Fibroblast of skin of scalp (primary cell): ENCODE measurements around the gene IGSF3. TPM values are rescaled to one million over a fixed set of nuclear protein-coding genes. Genes with fewer than 3 reads are reported as not detected.

Source experiments
- DNase-seq: peaks from one replicate; pipeline ENCODE4 v3.0.0-alpha.2; 2013
- polyA plus RNA-seq, 2 experiments: library from polyadenylated mRNA; unstranded; fragments of 120-200 nt; gene quantifications; one replicate each; pipeline ENCODE4 v1.2.1, GENCODE V29; 2013; ENCODE audit not compliant: insufficient read length in 2 of 2

The IGSF3 gene
- polyA plus RNA-seq (2013, experiment 1 of 2; ENCODE audit: insufficient read length), result 6.6 TPM
- polyA plus RNA-seq (2013, experiment 2 of 2; ENCODE audit: insufficient read length), result 7.3 TPM

DNA sequence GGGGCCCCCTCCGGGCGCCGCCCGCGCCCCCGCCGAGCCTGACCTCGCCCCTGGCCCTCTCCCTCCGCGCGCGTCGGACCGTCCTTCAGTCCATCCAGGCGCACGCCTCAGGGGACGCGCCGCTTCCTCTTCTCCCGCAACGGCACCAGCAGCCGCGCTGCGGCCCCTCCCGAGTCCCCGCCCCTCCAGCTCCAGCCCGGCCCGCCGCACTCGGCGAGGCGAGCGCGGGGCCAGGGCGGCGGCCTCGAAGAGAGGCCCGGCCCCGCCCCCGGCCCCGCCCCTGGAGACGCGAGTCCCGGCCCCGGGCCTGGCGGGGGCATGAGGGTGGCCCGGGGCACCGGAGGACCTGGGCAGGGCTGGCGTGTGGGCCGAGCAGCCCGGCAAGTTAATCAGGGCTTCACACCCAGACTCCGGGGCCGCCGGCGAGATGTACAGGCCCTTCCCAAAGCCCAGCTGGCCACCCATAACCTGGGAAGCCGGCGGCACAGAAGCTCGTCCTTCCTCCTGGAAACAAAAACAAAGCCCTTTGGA lies at the start of gene IGSF3:
Gene IGSF3, minus strand, starts transcription at position 159 of the 531 bp plus-strand sequence. CDS start 1,407 bp downstream, outside the sequence.
- peak; percentile 55 for DNase-seq

DNA sequence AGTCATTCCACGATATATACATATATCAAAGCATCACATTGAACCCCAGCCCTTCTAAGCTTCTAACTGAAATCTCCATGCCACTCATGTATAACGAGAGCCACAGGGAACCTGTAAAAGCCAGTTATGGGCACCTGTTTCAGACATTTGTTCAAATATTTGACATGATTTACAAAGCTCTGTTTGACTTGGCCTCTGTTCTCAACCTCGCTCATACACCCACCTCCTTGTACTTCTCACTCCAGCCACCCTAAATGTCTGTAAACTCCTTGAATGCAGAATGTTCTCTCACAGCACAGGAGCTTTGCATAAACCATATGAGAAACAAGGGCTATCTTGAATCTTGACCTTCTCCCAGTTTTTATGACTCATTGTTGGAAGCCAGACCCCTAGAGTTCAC lies 49.8 kb upstream of the IGSF3 start:
- DNase-seq, result no peak

DNA sequence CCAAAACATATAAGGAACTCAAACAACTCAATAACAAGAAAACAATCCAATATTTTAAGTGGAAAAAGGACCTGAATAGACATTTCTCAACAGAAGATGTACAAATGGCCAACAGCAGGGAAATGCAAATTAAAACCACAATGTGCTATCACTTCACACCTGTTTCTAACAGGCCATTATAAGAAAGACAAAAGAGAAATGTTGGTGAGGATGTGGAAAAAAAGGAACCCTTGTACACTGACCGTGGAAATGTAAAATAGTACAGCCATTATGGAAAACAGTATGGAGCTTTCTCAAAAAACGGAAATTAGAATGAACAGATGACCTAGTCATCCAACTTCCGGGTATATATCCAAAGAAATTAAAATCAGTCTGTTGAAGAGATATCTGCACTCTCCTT lies 48.9 kb upstream of the IGSF3 start:
- no peak for DNase-seq

DNA sequence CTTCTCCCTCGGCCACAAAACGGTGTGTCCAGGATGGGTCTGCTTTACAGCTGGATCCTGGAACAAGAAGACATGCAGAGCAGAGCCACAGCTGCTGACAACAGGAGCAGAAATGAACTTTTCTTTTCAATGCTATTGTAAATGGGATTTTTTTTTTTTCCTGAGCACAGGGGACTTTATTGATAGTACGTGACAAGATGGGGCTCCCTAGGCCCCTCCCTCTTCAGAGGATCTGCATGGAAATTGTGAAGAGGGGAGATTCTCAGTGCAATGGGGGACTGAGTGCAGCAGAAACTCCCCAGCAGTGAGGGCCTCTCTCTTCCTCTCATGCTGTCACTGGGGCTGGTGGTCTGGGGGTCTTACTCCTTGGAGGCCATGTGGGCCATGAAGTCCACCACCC lies 45.9 kb upstream of the IGSF3 start:
- no peak for DNase-seq

DNA sequence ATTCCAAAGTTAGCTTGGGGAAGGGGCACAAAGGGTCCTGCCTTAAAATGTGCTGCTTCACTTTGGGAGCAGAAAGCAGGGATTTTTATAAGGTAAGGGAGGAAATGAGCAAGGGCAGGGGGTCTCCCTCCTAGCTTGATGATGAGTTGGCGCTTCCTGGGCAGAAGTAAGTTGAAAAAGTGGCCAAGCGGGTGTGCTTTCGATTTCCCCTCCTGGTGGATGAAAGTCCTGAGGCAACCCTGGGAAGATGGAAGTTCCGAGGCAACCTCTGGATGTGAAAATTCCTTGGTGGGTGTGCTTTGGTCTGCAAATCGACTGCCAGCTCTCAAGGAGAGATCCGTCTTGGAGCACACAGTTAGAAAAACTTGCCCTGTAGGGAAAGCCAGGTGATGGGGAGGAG lies 45.0 kb upstream of the IGSF3 start:
- DNase-seq, result no peak

DNA sequence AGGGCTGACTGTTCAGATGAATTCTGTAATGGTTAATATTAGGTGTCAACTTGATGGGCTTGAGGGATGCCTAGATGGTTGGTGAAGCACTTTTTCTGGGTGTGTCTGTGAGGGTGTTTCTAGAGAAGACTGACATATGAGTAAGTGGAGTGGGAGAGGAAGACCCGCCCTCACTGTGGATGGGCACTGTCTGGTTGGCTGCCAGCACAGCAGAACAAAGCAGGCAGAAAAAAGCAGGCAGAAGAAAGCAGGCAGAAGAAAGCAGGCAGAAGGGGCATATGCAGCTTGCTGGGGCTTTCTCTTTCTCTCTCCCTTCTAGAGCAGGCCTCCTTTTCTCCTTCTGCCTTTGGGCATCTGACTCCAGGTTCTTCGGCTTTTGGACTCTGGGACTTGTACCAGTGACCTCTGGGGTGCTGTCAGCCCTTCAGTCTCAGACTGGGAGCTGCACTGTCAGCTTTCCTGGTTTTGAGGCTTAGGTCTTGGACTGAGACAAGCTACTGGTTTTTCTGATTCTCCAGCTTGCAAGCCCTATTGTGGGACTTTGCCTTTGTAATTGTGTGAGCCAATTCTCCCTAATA lies 43.8 kb upstream of the IGSF3 start:
- DNase-seq, result no peak

DNA sequence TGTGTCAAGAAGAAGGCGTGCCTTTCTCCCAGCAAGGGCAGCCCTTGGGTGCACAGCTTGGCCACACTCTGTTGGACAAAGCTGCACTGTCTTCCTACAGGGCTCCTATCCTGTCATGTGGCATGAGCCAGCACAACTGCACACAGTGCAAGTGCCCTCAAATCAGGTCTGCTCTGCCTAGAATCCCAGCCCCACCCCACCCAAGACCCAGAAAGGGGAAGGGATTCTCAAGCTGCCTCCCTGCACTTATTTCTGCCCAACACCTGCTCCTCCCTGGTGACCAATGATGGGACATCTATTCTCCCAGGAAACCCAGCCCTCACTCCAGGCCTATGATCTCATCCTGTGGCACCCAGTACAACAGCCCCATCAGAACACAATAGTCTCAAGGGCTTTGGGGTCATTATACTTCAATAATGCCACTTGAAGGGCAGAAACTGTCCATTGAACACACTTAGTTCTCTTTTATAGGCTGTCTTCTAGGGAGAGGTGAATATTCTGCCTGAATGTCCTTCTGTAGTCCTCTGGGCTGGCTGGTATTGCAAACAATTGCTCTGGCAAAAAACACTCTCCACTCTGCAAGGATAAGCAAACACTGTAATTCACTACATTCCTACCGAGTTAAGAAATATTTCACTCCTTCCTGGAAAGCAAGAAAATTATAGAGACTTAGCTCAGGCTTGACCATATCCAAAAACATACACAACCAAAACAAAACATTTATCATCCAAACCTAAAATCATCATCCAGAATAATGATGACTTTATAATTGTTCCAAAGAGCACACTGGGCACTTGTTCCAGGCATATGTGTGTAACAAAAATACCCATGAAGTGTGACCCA lies 43.1 kb upstream of the IGSF3 start:
- peak; percentile 15 for DNase-seq

DNA sequence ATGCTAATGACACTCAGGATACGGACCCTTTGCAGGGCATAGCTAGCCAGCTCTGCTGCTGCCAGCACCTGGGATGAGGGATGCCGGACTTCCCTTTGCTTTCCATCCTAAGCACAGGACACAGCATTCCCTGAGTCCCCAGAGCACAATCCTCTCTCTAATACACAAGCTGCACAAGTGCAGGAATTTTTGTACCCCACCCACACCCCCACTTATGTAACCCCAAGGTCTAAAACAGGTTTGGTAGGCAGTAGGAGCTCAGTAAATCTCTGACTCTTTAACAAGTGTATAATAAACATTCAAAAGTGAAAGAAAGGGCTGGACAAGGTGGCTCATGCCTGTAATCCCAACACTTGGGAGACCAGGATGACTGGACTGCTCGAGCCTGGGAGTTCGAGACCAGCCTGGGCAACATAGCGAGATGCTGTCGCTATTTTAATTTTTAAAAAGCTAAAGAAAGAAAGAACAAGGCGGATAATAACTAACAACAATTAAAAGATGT lies 42.2 kb upstream of the IGSF3 start:
- DNase-seq, result no peak

DNA sequence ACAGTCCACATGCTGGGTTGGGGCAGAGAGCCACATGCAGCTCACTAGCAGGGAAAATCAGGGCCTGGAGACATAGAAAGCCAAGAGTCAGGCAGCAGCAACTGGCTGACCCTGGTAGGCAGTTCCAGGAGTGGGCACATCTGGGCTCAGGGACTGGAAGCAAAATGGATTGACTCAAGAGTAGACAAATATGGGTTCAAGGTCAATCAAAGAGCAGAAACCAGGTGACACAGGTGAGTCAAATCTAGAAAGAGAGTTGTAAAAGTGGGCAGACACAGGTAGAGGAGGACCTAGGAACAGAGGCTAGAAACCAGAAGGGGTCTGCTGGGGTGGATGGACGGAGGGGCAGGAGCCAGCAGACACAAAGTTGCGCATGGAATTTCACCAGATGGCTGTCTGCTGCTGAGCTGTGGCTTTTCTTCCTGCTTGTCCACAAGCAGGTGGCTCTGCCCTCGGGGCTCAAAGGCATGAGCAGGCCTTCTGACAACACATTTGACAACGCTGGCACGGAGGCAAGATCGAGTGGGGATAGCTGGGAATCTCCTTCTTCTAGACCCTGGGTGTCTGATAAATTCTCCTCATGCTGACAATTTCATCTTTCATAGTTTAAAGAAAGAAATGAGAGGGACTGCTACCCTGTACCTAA lies 40.8 kb upstream of the IGSF3 start:
- no peak for DNase-seq

DNA sequence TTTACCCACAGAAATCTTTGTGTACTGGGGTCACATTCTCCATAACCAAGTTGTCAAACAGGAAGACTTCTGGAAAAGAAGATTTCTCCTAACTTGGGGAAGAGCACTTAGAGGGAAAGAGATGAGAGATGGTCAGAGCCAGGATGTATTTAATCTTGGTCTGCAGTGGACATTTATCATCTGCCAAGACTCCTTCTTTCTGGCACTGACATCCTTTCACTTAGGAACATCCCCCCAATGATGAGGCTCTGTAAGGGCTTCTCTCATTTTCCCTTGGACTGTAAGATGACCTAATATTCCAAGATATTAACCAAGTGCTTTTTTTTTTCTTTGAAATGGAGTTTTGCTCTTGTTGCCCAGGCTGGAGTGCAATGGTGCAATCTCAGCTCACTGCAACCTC lies 39.3 kb upstream of the IGSF3 start:
- DNase-seq, result no peak

DNA sequence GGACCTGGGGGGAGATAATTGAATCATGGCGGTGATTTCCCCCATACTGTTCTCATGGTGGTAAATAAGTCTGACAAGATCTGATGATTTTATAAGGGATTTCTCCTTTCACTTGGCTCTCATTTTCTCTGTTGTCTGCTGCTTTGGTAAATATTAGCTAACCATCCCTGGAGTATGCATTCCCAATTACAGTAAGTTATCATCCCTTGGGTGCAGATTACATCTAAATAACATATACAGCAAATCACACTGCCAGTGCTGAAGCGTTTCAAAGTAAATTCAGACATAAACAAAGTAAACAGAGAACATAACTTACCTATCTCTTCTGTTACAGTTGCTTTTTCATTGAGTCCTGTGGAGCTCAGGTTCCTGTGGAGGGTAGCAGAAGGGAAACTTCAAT lies 38.6 kb upstream of the IGSF3 start:
- DNase-seq, result no peak

DNA sequence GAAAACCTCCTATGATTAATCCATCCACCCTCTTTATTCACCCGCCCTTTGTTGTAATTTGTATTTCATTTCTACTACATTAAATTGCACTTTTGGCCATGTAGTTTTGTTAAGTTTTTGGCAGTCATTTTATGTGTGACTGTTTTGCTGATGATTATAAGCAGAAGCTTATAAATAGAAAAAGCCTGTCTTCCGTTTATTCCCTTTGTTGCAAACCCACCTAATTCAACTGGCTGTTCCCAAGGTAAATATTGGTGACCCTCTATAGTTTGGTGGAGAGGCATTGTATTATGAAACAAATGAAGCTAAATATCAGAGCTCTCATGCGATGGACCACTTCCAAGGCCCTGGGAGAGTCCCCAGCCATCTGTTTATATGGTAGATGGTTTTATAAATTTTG lies 36.7 kb upstream of the IGSF3 start:
- DNase-seq, result no peak

DNA sequence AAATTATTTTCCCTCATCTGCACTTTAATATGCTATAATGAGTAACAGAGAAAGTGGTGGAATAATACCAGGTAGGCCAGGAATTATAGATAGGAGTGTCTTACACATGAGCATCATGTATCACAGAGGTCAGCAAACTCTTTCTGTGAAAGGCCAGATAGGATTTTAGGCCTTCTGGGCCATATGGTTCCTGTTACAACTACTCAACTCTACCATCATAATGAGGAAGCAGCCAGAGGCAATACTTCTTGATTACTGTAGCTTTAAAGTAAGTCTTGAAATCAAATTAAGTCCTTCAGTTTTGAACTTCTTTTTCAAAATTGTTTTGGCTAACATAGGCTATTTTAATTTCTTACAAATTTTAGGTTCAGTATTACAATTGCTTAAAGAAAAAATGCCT lies 32.1 kb upstream of the IGSF3 start:
- no peak for DNase-seq

DNA sequence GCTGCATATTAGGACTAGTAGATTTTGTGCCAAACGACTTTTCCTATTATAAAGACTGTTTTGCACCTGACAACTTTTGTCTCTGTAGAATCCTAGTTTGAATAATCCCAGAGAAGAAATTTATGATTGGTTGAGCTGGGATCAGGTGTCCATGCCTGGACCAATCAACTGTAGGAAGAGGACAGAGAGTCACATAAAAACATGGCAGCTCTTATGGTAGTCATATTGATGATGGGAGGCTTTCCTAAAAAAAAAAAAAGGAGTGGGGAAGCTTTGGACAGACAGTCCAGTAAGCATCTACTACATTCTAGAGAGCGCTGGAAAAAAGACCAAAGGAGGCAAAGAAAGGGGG lies 30.7 kb upstream of the IGSF3 start:
- no peak for DNase-seq

DNA sequence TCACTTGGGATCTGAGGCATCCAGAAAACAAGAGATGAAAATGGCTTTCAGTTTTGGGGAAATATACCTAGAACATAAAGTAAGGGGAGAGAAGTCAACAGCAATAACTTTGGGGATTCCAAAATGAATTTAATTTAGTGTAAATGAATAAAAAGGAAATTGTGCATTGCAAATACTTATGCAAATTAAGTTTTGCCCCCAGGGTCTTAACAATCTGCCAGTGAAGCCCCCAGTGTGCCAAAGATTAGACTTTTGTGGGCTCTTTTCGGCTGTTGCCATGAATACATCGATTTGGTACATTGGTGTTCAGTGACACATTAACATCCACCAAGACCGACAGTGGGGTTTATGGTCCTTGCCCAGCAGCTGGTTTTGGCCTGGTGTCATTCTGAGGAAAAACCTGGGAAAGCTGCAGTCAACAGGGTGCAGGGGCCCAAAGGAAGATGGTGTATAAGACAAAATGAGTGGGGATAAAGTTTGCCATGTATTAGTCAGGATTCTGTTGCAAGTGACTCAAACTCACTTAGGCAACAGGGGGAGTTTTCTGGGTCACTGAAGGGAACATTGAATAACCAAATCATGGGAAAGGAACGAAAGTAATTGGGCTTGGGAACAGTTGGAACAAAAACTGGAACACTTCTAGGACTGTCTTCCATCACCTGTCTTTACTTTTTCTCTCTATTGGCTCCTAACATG lies 30.2 kb upstream of the IGSF3 start:
- no peak for DNase-seq

DNA sequence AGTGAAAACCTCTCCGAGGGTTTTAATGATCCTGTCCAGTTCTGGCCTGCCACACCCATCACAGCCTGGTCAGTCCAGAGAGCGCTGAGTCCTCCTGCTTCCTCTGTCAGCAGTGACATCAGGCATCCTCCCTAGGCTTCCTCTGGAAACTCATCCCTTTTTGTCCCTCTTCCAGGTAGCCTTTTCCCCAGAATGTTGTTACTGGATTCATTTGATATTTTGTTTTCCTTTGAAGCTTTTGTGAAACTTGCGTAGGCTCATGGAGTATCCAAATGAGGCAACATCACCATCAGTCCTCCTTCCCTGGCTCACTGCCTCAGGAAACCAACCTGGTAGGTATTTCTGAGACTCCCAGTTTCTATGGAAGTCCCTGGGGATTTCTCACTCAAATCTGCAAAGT lies 27.0 kb upstream of the IGSF3 start:
- no peak for DNase-seq

DNA sequence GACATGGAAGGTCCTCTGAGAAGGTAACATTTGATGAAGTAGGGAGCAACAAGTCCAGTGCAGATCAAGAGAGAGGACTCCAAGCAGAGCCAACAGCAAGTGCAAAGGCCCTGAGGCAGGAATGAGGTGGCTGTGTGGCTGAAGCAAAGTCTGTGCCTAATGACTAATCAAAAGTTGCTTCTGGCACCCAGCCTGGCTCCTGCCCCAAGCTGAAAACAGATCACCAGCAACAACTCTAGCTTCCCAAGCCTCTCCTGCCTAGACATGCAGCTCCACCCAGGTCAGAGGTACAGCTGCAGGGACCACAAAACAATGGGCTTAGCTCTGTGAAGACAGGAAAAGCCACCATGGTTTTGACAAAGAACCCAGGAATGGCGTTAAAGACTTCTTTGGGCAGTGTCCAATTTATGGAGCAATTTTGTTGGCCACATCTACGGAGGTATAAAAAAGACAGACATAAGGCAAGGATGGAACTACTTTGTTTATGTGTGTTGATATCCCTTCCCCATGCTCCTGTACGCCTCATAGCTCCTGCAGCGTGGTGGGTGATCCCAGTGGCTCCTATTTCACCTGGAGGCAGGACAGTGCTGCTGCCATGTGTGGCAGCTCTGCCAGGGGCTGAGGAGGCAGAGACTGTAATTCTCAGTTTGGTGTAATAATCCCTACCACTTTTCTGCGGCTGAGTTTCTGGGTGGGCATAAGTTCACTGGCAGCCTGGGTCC lies 26.4 kb upstream of the IGSF3 start:
- peak; percentile 62 for DNase-seq

DNA sequence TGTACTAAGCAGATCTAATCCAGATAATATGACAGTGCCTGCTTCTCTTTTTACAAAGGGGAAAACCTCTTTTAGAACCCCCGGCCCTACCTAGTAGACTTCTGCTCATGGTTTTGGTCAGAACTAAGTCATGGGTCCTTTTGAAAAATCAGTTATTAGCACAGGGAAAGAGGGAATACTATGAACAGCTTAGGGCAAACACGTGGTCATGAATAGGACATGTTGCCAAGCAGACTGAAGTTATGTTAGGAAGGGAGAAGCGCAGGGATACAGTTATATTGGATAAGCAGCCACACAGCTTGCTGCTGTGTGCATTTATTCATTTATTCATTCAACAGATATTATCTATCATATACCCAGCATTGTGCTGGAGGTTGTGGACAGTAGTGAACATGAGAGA lies 25.3 kb upstream of the IGSF3 start:
- DNase-seq, result no peak

DNA sequence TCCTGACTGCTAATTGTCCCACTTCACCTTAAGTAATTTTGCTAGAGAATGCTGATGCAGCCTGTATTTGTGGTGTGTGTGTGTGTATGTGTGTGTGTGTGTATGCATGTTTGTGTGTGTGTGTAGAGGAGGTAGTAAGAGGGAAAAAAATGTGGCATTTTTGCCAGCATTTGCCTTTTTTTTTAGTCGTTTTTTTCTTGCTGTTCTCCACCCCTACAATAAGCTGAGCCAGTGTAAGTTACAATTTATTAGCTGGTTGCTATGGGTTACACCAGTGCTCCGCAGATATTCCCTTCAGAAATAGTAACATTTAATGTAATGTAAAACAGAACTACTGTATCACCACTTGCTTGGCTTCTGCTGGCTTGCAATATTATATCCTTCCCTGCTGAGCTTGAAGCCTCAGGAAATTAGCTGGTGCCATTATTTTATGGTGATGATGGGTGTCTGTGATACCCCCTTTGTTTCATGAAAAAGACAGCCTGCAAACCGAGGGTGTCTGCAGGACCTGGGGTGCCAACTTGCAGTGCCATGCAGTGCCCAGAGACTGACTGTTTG lies 23.4 kb upstream of the IGSF3 start:
- peak; percentile 48 for DNase-seq

DNA sequence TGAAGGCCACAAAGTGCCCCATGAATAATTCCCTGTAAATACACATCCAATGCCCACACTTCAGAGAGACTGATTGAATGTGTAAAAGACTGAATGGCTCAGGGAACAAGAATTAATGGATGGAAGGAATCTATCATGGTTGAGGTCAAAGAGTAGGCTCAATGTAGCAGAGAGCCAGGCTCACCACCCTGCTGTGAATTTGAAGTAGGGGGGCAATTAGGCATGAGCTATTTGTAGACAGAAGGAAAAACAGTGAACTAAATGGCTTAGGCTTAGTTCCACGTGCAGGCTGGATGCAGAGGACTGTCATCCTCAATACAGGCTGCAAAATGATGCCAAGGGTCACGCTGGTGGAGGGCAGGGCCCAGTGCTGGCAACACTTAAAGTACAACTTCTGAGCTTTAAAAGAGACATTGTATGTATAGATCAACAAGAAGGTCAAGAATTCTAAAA lies 22.9 kb upstream of the IGSF3 start:
- DNase-seq, result no peak

DNA sequence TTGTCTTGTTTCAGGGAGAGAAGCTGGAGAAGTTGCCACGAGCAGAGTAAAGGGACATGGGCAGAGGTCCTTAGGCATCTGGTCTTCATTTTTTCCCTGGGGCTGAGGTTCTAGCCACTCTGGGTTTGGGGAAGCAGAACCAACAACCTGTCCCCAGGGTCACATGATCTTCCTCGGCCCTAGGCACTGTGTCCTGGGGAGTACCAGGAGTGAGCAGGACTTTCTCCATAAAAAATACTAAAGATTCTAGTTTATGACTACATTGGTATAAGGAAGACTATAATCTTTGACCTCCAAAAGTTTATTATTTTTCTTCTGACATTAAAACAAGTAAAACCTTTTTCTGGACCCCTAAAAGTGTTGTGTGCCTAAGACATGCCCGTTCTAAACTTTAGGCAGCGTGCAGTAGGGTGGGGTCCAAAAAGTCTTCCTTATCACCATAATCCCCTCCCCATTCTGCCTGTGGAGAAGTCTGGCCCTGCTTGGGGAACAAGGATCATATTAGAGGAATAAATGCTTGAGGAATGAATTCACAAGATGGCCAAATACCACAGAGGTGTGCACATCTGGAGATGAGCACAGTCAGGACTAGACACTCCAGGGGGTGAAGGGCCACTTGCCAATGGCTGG lies 19.3 kb upstream of the IGSF3 start:
- DNase-seq, result peak; percentile 74
